Lower leg skin (tissue), 4 donors: Measurements from ENCODE around the gene DPP6. TPM values are rescaled to one million over a fixed set of nuclear protein-coding genes. Genes with fewer than 3 reads are reported as not detected.

ENCODE experiments used
- DNase-seq, 2 donors: peaks; one replicate each; pipeline ENCODE4 v3.0.0-alpha.2; 2019; ENCODE audit warnings: low spot score in 2 of 2
- H3K4me3 ChIP-seq: fragments of 200-600 bp; sonication (generic); 2 replicates; pipeline ENCODE4 v1.5.1; 2017; ENCODE audit warnings: mild to moderate bottlenecking, low read depth; ENCODE audit not compliant: poor library complexity, severe bottlenecking
- POLR2A ChIP-seq, 2 donors: fragments of 450-650 bp; IDR thresholded peaks; one replicate each; pipeline ENCODE4 v1.6.1; 2016 to 2017; ENCODE audit warnings: antibody characterized with exemption in 2 of 2, mild to moderate bottlenecking in 1 of 2, moderate library complexity in 1 of 2
- WGBS, 2 donors: methylation state at CpG; one replicate each; pipeline ENCODE4 v1.1.5; 2018; 5-methylcytosine and 5-hydroxymethylcytosine counted together
- intact Hi-C: fragments of 100-400 bp; cut with DNase I; formaldehyde crosslinking; loops from one replicate; pipeline ENCODE4 v1.15.0; 2023; ENCODE audit warnings: low total_unique reads
- total RNA-seq, 4 donors: library from RNA; depleted of rRNA; stranded (reverse); fragments of >200 nt; gene quantifications; one replicate each; pipeline ENCODE4 v1.1.0, GENCODE V29; 2016
- TF ChIP-seq, protein P1 (sequence below), 3 donors: fragments of 450-650 bp; IDR thresholded peaks; one replicate each; pipeline ENCODE4 v1.5.1; 2016; ENCODE audit warnings: antibody characterized with exemption in 3 of 3, mild to moderate bottlenecking in 3 of 3, moderate library complexity in 2 of 3

DPP6 gene
- total RNA-seq, 4 donors from 2014 or later = 1.0 to 4.5 (median 2.9) TPM

DNA sequence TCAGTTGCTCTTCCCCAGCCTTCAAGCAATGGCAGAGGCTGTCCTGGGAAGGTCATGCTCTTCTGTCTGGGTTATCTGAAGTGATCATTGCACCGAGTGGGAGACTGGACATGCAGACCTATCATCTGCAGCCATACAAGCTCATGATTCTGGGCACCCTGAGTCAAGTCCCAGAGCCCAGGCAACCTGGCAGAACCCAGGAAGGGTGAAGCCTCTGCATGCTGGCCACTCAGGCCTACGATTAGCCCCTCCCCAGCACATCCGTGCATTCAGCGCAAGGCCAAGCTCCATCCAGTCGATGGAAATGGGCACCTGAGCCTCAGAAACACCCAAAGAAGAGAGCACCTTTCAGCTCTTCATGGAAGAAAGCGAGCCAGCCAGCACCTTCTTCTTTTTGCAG, 688.9 kb downstream of the DPP6 start:
- 77 to 87% methylated on average over 6 of the region's 6 CpGs for WGBS, 2 donors
- TF ChIP-seq, protein P1, sequence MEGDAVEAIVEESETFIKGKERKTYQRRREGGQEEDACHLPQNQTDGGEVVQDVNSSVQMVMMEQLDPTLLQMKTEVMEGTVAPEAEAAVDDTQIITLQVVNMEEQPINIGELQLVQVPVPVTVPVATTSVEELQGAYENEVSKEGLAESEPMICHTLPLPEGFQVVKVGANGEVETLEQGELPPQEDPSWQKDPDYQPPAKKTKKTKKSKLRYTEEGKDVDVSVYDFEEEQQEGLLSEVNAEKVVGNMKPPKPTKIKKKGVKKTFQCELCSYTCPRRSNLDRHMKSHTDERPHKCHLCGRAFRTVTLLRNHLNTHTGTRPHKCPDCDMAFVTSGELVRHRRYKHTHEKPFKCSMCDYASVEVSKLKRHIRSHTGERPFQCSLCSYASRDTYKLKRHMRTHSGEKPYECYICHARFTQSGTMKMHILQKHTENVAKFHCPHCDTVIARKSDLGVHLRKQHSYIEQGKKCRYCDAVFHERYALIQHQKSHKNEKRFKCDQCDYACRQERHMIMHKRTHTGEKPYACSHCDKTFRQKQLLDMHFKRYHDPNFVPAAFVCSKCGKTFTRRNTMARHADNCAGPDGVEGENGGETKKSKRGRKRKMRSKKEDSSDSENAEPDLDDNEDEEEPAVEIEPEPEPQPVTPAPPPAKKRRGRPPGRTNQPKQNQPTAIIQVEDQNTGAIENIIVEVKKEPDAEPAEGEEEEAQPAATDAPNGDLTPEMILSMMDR (IDR thresholded peaks at IDR 0.05) = no peak
- TF ChIP-seq POLR2A (IDR thresholded peaks at IDR 0.05) = no peak

DNA sequence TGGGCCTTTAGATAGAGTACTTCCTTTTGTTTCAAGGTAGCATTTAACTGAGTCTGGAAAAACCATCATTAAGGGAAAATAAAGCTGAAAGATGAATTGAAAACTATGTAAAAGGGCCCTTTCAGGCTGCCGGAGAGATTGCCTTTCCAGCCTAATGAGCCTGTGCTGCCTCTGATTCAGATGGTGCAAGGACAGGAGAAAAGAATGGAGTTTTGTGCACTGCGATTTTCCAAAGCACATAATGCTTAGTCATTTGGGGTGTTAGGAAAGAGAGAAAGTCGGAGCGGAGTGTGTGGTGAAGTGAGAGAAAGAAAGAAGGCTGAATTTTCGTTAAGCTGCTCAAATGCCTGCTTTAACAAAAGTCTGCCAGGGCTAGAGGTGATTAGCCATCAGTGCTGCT, 691.0 kb downstream of the DPP6 start:
- intact Hi-C loops = no loop called here
- WGBS, 2 donors = 73 to 87% methylated on average over 5 of the region's 5 CpGs
- TF ChIP-seq POLR2A (IDR thresholded peaks at IDR 0.05) = no peak
- TF ChIP-seq, protein P1 (IDR thresholded peaks at IDR 0.05) = no peak
- DNase-seq = peak in 1 of 2 donors; percentile 4
- no peak overlapping the region for H3K4me3 ChIP-seq

More for the DNA sequence above, 688.9 kb downstream of the DPP6 start:
- no peak overlapping the region for H3K4me3 ChIP-seq
- peak in 1 of 2 donors; percentile 64 for DNase-seq
- intact Hi-C loops = no loop called here

DNA sequence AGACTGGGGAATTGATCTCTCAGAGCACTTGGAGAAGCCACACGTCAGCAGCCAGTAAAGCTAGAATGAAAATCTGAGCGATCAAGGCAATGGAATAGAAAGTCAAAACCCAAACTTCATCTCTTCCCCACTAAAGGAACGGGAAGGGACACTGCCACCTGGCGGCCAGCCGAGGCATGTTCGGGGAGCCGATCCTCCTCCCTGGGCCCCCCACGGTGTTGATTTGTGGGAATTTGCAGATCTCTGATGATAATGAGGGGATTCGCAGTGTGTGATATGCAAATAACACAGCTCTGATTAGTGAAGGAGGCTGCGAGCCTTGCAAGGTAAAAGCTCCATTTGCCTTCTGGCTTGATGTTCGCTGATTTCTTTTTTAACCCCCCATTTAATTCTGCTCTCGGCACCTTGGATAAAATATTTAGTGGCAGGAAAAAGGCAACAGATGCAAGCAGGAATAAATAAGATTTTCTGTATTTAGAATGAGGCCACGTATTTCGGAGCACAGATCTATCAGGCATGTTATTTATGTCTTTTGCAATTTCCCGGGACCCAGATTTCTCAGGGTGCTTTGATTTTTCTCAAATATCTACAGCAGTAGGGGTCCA, 692.2 kb downstream of the DPP6 start:
- WGBS, 2 donors = 21 to 27% methylated on average over 15 of the region's 15 CpGs
- H3K4me3 ChIP-seq = no peak overlapping the region
- intact Hi-C loops = no loop called here
- no peak for TF ChIP-seq POLR2A (IDR thresholded peaks at IDR 0.05)
- TF ChIP-seq, protein P1 (IDR thresholded peaks at IDR 0.05) = no peak
- DNase-seq = no peak

DNA sequence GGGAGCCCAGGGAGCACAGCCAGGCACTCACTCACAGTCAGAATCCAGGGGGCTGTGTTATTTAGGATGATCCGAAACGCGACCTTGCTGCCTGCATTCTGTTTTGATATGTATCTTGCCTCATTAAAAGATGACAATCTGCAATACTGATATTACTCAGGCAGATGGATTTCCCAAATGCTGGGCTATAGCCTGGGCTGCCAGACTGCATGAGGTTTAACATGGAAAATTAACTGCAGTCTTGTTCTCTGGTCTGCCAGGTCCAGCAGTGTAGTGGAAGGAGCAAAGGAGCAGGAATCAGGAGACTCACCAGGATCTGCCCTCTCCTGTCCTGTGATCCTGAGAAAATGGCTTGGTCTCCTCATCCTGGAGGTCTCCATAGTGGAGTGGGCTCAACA, 692.7 kb downstream of the DPP6 start:
- TF ChIP-seq, protein P1 (IDR thresholded peaks at IDR 0.05) = no peak
- no peak for TF ChIP-seq POLR2A (IDR thresholded peaks at IDR 0.05)
- no peak for DNase-seq
- intact Hi-C loops = no loop called here
- H3K4me3 ChIP-seq = no peak overlapping the region
- 48 to 54% methylated on average over 3 of the region's 3 CpGs for WGBS, 2 donors

DNA sequence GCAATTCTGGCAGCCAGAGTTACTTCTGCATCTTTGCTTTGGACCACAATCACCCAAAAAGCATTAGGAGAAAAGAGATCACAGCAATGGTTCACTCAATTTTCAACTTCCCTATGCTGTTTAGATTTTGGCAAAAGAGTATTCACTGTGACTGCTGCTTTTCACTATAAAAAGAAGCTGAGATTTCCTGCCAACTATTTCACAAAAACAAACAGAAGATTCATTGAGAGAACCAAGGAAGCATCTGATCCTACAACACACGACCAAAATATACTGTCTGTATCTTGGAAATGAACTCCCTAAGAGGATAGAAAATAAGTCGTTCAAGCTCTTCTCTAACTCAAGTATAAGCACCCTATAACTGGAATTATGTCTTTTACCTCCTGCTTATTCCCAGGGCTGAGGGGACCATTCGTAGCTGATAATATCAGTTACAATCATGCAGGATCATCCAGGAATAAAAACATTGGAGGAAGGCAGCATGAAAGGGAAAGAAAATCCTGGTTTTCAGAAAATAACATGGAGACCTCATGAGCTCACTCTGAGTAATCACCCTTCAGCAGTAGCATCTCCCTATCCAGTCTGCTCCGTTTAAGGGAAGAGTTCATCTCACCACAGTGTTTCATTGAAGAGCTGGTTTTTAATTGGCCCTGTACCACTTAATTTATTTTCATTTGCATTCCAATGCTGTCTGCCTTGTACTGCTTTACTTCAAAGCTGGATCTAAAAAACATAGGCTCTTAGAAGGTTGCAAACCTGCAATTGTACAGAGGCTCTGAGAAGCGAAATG, 694.6 kb downstream of the DPP6 start:
- 61 to 64% methylated on average over 5 of the region's 5 CpGs for WGBS, 2 donors
- intact Hi-C loops = no loop called here
- no peak overlapping the region for H3K4me3 ChIP-seq
- DNase-seq = no peak
- TF ChIP-seq, protein P1 (IDR thresholded peaks at IDR 0.05) = no peak
- no peak for TF ChIP-seq POLR2A (IDR thresholded peaks at IDR 0.05)
